SK-N-MC (cell line): ENCODE data around the gene SDF4.

Experiments used
- DNase-seq: peaks from one replicate; pipeline ENCODE4 v3.0.0-alpha.2; 2011; ENCODE audit warnings: low read depth, low spot score
- H3K27ac ChIP-seq: fragments of 200-600 bp; sonication (generic); 2 replicates; pipeline ENCODE4 v1.5.1; 2016; ENCODE audit warnings: mixed run types
- H3K36me3 ChIP-seq: fragments of 200-600 bp; sonication (generic); 2 replicates; pipeline ENCODE4 v1.6.1; 2017; ENCODE audit warnings: antibody characterized with exemption, low read length, mixed read lengths; ENCODE audit not compliant: insufficient read depth
- H3K4me3 ChIP-seq: fragments of 200-600 bp; sonication (generic); 2 replicates; pipeline ENCODE4 v1.5.1; 2016
- H3K9ac ChIP-seq: fragments of 200-600 bp; sonication (generic); 2 replicates; pipeline ENCODE4 v1.8.0; 2017; ENCODE audit warnings: mixed run types, mixed read lengths; ENCODE audit not compliant: insufficient read length
- H3K9me3 ChIP-seq: fragments of 200-600 bp; sonication (generic); 2 replicates; pipeline ENCODE4 v1.6.1; 2017; ENCODE audit warnings: low read depth, mild to moderate bottlenecking, antibody characterized with exemption, low read length, moderate library complexity, mixed read lengths
- EZH2 ChIP-seq: fragments of 200-600 bp; sonication (generic); IDR thresholded peaks from one replicate; pipeline ENCODE4 v1.6.1; 2017; ENCODE audit warnings: antibody characterized with exemption
- FOXP2 ChIP-seq: optimal IDR thresholded peaks from 2 replicates; pipeline ENCODE3; 2011; ENCODE audit warnings: mild to moderate bottlenecking, moderate library complexity; ENCODE audit not compliant: insufficient read depth; ENCODE audit errors: extremely low read length, control extremely low read depth
- POLR2AphosphoS5 ChIP-seq: IDR thresholded peaks from 2 replicates; pipeline ENCODE4 v1.6.1; 2012; ENCODE audit warnings: mild to moderate bottlenecking, low read depth, low read length, borderline replicate concordance

SDF4 gene

GRCh38 chr1:1273512-1274298 is 41.9 kb upstream of the SDF4 start, which contains the start of gene UBE2J2:
TSS of gene UBE2J2 (minus strand) at chr1:1273854. CDS start at chr1:1267992, 5,862 bp downstream.
- TF ChIP-seq POLR2AphosphoS5, result peak; percentile 91
- TF ChIP-seq FOXP2, result no peak
- TF ChIP-seq EZH2, result no peak
- peaks cover 13% of the 10 kb centered on the region for H3K36me3 ChIP-seq
- no peaks in the 10 kb centered on the region for H3K9me3 ChIP-seq
- DNase-seq, result peak; percentile 39
- H3K9ac ChIP-seq, result peak within 1 kb of the TSS; percentile 97
- peak within 1 kb of the TSS; percentile 92 for H3K4me3 ChIP-seq
- peak within 1 kb of the TSS; percentile 70; the same call in 1 of the 2 replicates for H3K27ac ChIP-seq

- TF ChIP-seq EZH2 (no peak), POLR2AphosphoS5 (no peak), FOXP2 (no peak)
- H3K9me3 ChIP-seq, result no peaks in the 10 kb centered on the region
- H3K4me3 ChIP-seq, result peak overlapping the region; percentile 92
- peaks cover 13% of the 10 kb centered on the region for H3K36me3 ChIP-seq
- DNase-seq, result no peak
- peak overlapping the region; percentile 97 for H3K9ac ChIP-seq
- peak overlapping the region; percentile 66; the same call in 1 of the 2 replicates for H3K27ac ChIP-seq
Measured at GRCh38 chr1:1273209-1273511, 41.4 kb upstream of the SDF4 start.

DNA sequence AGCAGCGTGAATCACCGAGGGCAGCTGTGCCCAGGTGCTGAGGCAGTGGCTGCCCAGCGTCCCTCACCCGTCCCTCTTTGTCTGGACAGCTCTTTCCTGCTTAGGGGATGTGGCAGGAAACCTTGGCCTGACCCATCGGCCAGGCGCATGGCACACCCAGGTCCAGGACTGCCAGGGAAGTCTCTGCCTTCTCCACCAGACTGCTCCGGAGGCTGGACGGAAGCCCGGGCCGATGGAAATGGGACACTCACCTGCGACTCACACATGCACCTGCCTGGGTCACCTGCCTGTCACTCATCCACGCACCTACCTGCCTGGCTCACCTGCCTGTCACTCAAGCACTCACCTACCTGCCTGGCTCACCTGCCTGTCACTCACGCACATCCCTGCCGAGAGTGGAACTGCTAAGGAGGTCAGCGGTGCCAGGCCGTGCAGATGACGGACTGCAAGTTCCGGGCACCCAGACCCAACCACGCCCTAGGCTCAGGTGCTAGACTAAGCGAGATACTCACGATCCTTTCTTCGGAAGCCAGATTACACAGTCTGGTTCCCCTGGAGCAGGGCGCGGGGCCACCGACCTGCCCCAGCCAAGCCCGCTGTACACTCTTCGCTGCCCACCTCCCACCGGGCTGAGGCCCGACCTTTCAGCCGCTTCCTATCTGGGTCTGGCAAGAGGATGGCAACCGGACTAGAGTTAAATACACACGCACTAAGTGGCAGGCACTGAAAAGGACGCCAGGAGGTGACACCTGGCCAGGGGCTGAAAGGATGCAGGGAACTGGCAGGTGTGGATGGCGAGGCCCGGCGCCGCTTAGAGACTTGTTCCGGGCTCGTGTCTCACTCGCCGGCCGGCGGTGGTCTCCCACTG is 40.8 kb upstream of the SDF4 start:
- Histone ChIP-seq H3K36me3 (peaks cover 19% of the 10 kb centered on the region), H3K4me3 (peak overlapping the region; percentile 92), H3K27ac (peak overlapping the region; percentile 66; the same call in 1 of the 2 replicates), H3K9ac (peak overlapping the region; percentile 97), H3K9me3 (no peaks in the 10 kb centered on the region)
- DNase-seq, result no peak
- no peak for TF ChIP-seq POLR2AphosphoS5
- no peak for TF ChIP-seq FOXP2
- no peak for TF ChIP-seq EZH2

DNA sequence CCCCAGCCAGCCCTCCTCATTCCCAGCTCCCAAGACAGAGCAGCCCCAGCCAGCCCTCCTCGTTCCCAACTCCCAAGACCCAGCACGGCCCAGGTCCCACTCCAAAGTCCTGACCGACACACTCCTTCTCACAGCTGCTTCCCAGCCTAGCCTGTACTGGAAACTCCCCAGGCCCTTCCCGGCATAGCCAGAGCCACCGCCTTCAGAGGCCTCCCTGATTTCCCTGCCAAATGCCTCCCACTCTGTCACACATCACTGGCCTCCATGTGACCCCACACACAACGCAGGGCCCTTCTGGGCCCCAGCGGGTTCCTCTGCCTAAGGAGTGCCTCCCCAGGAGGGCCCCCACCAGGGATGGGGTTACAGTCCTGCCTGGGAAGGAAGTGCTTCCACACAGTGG is 39.0 kb upstream of the SDF4 start:
- DNase-seq, result no peak
- Histone ChIP-seq H3K27ac (0 out of 2 replicates have a peak overlapping the region, but pooled peaks have one; percentile 13), H3K9me3 (no peaks in the 10 kb centered on the region), H3K9ac (peak overlapping the region; percentile 45), H3K36me3 (peaks cover 27% of the 10 kb centered on the region), H3K4me3 (no peak overlapping the region)
- no peak for TF ChIP-seq EZH2
- TF ChIP-seq FOXP2, result no peak
- no peak; the same call in 1 of the 2 replicates for TF ChIP-seq POLR2AphosphoS5

DNA sequence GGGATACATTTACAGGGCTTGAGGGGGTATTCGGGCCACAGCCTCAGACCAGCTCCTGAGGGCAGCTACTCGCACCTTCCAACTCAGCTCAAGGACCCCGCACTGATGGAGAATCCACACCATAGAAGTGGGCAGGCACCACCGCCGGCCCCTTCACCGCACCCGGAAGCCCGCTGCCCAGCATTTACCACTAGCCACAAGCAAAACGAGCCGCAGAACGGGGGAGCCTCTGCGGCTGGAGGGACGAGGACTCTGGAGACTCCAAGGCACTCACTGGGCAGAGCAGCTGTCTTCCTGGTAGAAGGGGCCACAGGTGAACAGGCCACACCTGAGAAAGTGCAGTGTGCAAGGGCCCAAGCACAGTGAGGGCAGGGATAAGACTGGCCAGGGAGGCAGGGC is 36.5 kb upstream of the SDF4 start:
- Histone ChIP-seq H3K4me3 (no peak overlapping the region), H3K9ac (no peak overlapping the region), H3K27ac (no peak overlapping the region), H3K36me3 (peaks cover 47% of the 10 kb centered on the region), H3K9me3 (no peaks in the 10 kb centered on the region)
- TF ChIP-seq POLR2AphosphoS5, result no peak
- TF ChIP-seq FOXP2, result no peak
- no peak for TF ChIP-seq EZH2
- no peak for DNase-seq

DNA sequence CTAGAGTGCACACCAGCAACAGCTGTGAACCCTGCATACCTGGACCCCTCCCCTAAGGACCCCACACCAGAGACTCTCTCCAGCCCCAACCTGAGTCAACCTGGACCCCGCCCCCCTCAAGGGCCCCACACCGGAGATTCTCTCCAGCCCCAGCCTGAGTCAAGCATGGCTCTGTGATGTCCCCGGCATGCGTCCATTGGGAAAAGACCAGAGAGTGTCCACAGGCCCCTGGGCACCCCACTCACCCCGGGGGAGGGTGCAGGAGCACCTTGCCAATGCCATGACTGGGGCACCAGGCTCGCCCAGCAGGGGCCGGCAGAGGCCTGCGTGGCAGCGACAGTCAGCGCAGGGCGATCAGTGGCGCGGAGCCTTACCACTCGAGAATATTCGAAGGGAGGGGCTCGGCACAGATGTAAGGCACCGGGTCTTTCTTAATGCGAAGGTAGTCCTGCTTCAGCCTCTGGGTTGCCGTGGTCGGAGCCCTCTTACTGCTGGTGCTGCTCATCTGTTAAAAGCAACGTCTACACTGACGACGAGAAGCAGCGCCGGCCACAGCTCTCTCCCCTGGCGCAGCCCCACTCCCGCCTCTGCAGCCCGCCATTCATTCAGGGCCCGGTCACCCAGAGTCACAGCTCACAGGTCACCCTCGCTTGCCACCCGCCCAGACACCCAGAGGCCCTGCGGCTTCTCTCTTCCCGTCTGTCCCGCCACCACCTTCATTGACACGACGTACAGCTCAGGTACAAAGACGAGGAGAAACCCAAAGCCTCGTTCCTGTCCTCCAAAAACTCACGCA is 35.9 kb upstream of the SDF4 start:
- TF ChIP-seq POLR2AphosphoS5, result no peak
- no peak for TF ChIP-seq FOXP2
- no peak for TF ChIP-seq EZH2
- no peak overlapping the region for H3K27ac ChIP-seq
- no peak for DNase-seq
- peaks cover 53% of the 10 kb centered on the region for H3K36me3 ChIP-seq
- H3K9me3 ChIP-seq, result no peaks in the 10 kb centered on the region
- no peak overlapping the region for H3K9ac ChIP-seq
- no peak overlapping the region for H3K4me3 ChIP-seq

DNA sequence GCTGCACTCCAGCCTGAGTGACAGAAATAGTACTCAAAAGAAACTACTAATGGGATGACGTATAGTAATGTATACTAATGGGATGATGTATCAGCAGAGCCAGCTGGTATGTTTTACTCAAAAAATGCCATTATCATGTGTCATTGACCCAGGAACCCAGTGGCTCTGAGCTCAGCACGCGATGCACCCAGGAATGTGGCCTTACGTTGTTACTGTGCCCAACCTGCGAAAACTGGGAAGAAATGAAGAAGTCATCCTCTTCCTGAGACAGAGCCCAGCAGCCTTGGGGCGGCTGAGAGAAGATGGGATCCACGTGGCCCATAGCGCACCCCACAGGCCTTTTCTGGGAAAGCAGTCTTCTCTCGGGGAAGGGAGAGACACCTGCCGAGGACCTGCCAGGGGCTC is 33.1 kb upstream of the SDF4 start:
- DNase-seq, result no peak
- Histone ChIP-seq H3K27ac (no peak overlapping the region), H3K36me3 (peaks cover 63% of the 10 kb centered on the region), H3K4me3 (no peak overlapping the region), H3K9ac (no peak overlapping the region), H3K9me3 (no peaks in the 10 kb centered on the region)
- TF ChIP-seq POLR2AphosphoS5 (no peak), EZH2 (no peak), FOXP2 (no peak)

DNA sequence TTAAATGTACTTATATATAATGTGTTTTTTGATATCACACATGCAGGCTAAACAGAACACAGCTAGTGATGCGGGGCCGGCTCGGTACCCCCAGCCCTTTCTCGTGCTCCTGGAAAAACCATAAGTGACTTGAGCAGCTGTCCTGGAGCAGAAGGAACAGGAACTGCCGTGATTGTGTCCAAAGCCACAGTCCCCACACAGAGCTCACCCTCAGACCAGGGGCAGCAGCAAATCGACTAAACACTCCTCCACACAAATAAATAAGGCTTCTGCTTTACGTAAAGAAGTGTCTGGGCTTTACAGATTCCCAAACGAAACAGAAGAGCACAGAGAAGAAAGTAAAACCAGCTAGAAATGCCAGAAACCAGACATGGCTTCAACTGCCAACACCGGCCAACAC is 32.2 kb upstream of the SDF4 start:
- H3K9ac ChIP-seq, result no peak overlapping the region
- no peak overlapping the region for H3K4me3 ChIP-seq
- no peaks in the 10 kb centered on the region for H3K9me3 ChIP-seq
- TF ChIP-seq FOXP2 (no peak), EZH2 (no peak), POLR2AphosphoS5 (no peak)
- H3K27ac ChIP-seq, result no peak overlapping the region
- DNase-seq, result no peak
- H3K36me3 ChIP-seq, result peaks cover 66% of the 10 kb centered on the region
